HepG2 (cell line): ENCODE data around the gene HDGF. TPM values are rescaled to one million over a fixed set of nuclear protein-coding genes. Genes with fewer than 3 reads are reported as not detected.

Source experiments
- AHR ChIP-seq: IDR thresholded peaks from 2 replicates; pipeline ENCODE4 v1.6.1; 2018; ENCODE audit warnings: missing genetic modification reagents, missing compliant biosample characterization
- ATRX ChIP-seq: sonication (generic); formaldehyde crosslinking; IDR thresholded peaks from 2 replicates; pipeline ENCODE4 v1.4.0; 2020; ENCODE audit warnings: missing genetic modification reagents, borderline replicate concordance
- ETV5 ChIP-seq: IDR thresholded peaks from 2 replicates; pipeline ENCODE4 v1.6.1; 2018; ENCODE audit warnings: missing biosample characterization, missing genetic modification reagents, inconsistent platforms, borderline replicate concordance
- YEATS2 ChIP-seq: sonication (generic); formaldehyde crosslinking; IDR thresholded peaks from 2 replicates; pipeline ENCODE4 v1.4.0; 2020; ENCODE audit warnings: missing genetic modification reagents, borderline replicate concordance
- ZBTB1 ChIP-seq: sonication (generic); formaldehyde crosslinking; IDR thresholded peaks from 2 replicates; pipeline ENCODE4 v1.4.0; 2020; ENCODE audit warnings: missing genetic modification reagents, borderline replicate concordance
- ZBTB7B ChIP-seq: sonication (generic); formaldehyde crosslinking; IDR thresholded peaks from 2 replicates; pipeline ENCODE4 v1.4.0; 2020; ENCODE audit warnings: missing genetic modification reagents
- ZNF224 ChIP-seq: sonication (generic); formaldehyde crosslinking; IDR thresholded peaks from 2 replicates; pipeline ENCODE4 v1.5.0; 2020; ENCODE audit warnings: mild to moderate bottlenecking, missing genetic modification reagents
- ZNF350 ChIP-seq: sonication (generic); formaldehyde crosslinking; IDR thresholded peaks from 2 replicates; pipeline ENCODE4 v1.4.0; 2020; ENCODE audit warnings: mild to moderate bottlenecking, low read depth, missing genetic modification reagents, borderline replicate concordance
- ZNF605 ChIP-seq: sonication (generic); formaldehyde crosslinking; IDR thresholded peaks from 2 replicates; pipeline ENCODE4 v1.8.0; 2022; ENCODE audit warnings: mild to moderate bottlenecking, missing genetic modification reagents
- ZNF790 ChIP-seq: sonication (generic); formaldehyde crosslinking; IDR thresholded peaks from 2 replicates; pipeline ENCODE4 v1.8.0; 2022; ENCODE audit warnings: missing genetic modification reagents, mild to moderate bottlenecking, borderline replicate concordance
- polyA plus RNA-seq, 8 experiments: library from polyadenylated mRNA; depleted of rRNA in 3 of 8; stranded (reverse) in 7 of 8; unstranded in 1 of 8; fragments of >200 nt; fragmentation: Illumina TruSeq in 4 of 8; extraction: Trizol in 4 of 8; gene quantifications; 2 replicates each; pipeline versions ENCODE4 v1.2.1 to v1.2.3, GENCODE V29; 2011 to 2016; ENCODE audit warnings: low read depth in 4 of 8, missing spikeins in 1 of 8, mixed read lengths in 1 of 8; ENCODE audit not compliant: insufficient read depth in 1 of 8
- total RNA-seq, 5 experiments: library from RNA; depleted of rRNA; stranded (reverse); fragments of >200 nt; fragmentation: Illumina TruSeq; extraction: Trizol; gene quantifications; 2 replicates each; pipeline ENCODE4 v1.2.3, GENCODE V29; 2016; ENCODE audit warnings: low read depth in 1 of 5
- TF ChIP-seq, protein P1 (sequence below): sonication (generic); formaldehyde crosslinking; IDR thresholded peaks from 2 replicates; pipeline ENCODE4 v1.8.0; 2022; ENCODE audit warnings: mild to moderate bottlenecking, missing genetic modification reagents, borderline replicate concordance
- TF ChIP-seq, protein P2 (sequence below): sonication (generic); formaldehyde crosslinking; IDR thresholded peaks from 2 replicates; pipeline ENCODE4 v1.4.0; 2020; ENCODE audit warnings: missing genetic modification reagents
- TF ChIP-seq, protein P3 (sequence below): sonication (generic); formaldehyde crosslinking; IDR thresholded peaks from 2 replicates; pipeline ENCODE4 v1.5.1; 2020; ENCODE audit warnings: mild to moderate bottlenecking, moderate library complexity, missing genetic modification reagents
- TF ChIP-seq, protein P4 (sequence below): sonication (generic); formaldehyde crosslinking; IDR thresholded peaks from 2 replicates; pipeline ENCODE4 v1.5.0; 2020; ENCODE audit warnings: mild to moderate bottlenecking, missing genetic modification reagents
- TF ChIP-seq, protein P5 (sequence below): sonication (generic); formaldehyde crosslinking; IDR thresholded peaks from 2 replicates; pipeline ENCODE4 v1.5.0; 2020; ENCODE audit warnings: mild to moderate bottlenecking, missing genetic modification reagents
- TF ChIP-seq, protein P6 (sequence below): sonication (generic); formaldehyde crosslinking; IDR thresholded peaks from 2 replicates; pipeline ENCODE4 v1.4.0; 2020; ENCODE audit warnings: missing genetic modification reagents

Gene HDGF
- total and polyA plus RNA-seq, 2 of the 13 experiments (the other 11 are each of a cell fraction or from before 2014, with no cell fraction given) = 156 to 196 TPM

DNA sequence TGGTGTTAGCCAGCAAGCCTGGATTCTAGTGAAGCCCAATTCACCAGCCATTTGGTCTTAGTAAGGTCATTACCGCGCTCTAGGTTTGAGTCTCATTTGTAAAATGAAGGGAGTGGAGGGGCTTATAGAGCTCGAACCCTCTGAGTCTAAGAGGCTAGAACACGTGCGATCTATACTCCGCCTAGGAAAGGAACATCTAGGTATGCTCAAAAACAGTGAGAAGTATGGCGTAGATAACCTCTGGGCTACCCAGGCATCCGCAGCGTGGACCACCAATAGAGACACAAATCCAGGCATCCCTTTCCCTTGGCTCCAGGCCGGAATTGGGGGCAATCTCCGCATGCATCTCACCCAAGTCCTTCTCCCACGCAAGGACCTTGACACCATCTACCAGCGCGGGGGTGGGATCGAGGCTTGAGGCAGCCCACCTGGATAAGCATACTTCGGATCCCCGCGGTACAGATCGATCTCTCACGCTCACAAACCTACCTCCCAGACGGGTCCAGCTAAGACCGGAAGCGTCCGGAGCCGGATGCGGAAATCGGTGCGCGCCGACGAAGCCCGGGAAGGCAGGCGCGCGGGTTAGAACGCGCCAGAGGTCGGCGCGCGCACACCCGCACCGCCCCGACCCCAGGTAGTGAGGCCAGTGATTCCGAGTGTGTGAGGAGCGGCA lies 23.4 kb downstream of the HDGF start, which contains the start of gene METTL25B (continued):
- TF ChIP-seq, protein P1, sequence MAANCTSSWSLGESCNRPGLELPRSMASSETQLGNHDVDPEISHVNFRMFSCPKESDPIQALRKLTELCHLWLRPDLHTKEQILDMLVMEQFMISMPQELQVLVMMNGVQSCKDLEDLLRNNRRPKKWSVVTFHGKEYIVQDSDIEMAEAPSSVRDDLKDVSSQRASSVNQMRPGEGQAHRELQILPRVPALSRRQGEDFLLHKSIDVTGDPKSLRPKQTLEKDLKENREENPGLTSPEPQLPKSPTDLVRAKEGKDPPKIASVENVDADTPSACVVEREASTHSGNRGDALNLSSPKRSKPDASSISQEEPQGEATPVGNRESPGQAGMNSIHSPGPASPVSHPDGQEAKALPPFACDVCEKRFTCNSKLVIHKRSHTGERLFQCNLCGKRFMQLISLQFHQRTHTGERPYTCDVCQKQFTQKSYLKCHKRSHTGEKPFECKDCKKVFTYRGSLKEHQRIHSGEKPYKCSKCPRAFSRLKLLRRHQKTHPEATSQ (CRISPR knock-in tag) = no peak
- TF ChIP-seq, protein P2, sequence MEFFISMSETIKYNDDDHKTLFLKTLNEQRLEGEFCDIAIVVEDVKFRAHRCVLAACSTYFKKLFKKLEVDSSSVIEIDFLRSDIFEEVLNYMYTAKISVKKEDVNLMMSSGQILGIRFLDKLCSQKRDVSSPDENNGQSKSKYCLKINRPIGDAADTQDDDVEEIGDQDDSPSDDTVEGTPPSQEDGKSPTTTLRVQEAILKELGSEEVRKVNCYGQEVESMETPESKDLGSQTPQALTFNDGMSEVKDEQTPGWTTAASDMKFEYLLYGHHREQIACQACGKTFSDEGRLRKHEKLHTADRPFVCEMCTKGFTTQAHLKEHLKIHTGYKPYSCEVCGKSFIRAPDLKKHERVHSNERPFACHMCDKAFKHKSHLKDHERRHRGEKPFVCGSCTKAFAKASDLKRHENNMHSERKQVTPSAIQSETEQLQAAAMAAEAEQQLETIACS (CRISPR knock-in tag) = peak; percentile 65; the same call in 1 of the 2 replicates
- TF ChIP-seq ZBTB1 (CRISPR knock-in tag) (no peak; the same call in 1 of the 2 replicates), ZNF790 (CRISPR knock-in tag) (no peak), ZNF605 (no peak; the same call in 1 of the 2 replicates), ATRX (CRISPR knock-in tag) (no peak), ZBTB7B (CRISPR knock-in tag) (no peak), AHR (CRISPR knock-in tag) (0 out of 2 replicates have a peak, but pooled peaks have one; percentile 68), ZNF224 (CRISPR knock-in tag) (peak; percentile 23; the same call in 1 of the 2 replicates), ZNF350 (CRISPR knock-in tag) (no peak), ETV5 (CRISPR knock-in tag) (peak; percentile 58; the same call in 1 of the 2 replicates), YEATS2 (peak; percentile 58; the same call in 1 of the 2 replicates)
- TF ChIP-seq, protein P3, sequence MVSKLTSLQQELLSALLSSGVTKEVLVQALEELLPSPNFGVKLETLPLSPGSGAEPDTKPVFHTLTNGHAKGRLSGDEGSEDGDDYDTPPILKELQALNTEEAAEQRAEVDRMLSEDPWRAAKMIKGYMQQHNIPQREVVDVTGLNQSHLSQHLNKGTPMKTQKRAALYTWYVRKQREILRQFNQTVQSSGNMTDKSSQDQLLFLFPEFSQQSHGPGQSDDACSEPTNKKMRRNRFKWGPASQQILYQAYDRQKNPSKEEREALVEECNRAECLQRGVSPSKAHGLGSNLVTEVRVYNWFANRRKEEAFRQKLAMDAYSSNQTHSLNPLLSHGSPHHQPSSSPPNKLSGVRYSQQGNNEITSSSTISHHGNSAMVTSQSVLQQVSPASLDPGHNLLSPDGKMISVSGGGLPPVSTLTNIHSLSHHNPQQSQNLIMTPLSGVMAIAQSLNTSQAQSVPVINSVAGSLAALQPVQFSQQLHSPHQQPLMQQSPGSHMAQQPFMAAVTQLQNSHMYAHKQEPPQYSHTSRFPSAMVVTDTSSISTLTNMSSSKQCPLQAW (CRISPR knock-in tag) = 0 out of 2 replicates have a peak, but pooled peaks have one; percentile 6
- TF ChIP-seq, protein P4, sequence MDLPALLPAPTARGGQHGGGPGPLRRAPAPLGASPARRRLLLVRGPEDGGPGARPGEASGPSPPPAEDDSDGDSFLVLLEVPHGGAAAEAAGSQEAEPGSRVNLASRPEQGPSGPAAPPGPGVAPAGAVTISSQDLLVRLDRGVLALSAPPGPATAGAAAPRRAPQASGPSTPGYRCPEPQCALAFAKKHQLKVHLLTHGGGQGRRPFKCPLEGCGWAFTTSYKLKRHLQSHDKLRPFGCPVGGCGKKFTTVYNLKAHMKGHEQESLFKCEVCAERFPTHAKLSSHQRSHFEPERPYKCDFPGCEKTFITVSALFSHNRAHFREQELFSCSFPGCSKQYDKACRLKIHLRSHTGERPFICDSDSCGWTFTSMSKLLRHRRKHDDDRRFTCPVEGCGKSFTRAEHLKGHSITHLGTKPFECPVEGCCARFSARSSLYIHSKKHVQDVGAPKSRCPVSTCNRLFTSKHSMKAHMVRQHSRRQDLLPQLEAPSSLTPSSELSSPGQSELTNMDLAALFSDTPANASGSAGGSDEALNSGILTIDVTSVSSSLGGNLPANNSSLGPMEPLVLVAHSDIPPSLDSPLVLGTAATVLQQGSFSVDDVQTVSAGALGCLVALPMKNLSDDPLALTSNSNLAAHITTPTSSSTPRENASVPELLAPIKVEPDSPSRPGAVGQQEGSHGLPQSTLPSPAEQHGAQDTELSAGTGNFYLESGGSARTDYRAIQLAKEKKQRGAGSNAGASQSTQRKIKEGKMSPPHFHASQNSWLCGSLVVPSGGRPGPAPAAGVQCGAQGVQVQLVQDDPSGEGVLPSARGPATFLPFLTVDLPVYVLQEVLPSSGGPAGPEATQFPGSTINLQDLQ (CRISPR knock-in tag) = no peak
- TF ChIP-seq, protein P5, sequence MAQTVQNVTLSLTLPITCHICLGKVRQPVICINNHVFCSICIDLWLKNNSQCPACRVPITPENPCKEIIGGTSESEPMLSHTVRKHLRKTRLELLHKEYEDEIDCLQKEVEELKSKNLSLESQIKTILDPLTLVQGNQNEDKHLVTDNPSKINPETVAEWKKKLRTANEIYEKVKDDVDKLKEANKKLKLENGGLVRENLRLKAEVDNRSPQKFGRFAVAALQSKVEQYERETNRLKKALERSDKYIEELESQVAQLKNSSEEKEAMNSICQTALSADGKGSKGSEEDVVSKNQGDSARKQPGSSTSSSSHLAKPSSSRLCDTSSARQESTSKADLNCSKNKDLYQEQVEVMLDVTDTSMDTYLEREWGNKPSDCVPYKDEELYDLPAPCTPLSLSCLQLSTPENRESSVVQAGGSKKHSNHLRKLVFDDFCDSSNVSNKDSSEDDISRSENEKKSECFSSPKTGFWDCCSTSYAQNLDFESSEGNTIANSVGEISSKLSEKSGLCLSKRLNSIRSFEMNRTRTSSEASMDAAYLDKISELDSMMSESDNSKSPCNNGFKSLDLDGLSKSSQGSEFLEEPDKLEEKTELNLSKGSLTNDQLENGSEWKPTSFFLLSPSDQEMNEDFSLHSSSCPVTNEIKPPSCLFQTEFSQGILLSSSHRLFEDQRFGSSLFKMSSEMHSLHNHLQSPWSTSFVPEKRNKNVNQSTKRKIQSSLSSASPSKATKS = no peak
- TF ChIP-seq, protein P6, sequence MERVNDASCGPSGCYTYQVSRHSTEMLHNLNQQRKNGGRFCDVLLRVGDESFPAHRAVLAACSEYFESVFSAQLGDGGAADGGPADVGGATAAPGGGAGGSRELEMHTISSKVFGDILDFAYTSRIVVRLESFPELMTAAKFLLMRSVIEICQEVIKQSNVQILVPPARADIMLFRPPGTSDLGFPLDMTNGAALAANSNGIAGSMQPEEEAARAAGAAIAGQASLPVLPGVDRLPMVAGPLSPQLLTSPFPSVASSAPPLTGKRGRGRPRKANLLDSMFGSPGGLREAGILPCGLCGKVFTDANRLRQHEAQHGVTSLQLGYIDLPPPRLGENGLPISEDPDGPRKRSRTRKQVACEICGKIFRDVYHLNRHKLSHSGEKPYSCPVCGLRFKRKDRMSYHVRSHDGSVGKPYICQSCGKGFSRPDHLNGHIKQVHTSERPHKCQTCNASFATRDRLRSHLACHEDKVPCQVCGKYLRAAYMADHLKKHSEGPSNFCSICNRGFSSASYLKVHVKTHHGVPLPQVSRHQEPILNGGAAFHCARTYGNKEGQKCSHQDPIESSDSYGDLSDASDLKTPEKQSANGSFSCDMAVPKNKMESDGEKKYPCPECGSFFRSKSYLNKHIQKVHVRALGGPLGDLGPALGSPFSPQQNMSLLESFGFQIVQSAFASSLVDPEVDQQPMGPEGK (CRISPR knock-in tag) = 0 out of 2 replicates have a peak, but pooled peaks have one; percentile 3
